Measurements from ENCODE around the gene ROPN1B. TPM values are rescaled to one million over a fixed set of nuclear protein-coding genes. Genes with fewer than 3 reads are reported as not detected.
"Not testable (repeated sequence)": the region's sequence is repeated elsewhere in the genome, so short reads cannot be mapped to it uniquely, and the experiment has no call there.

The ROPN1B gene
- total RNA-seq, 6 donors from 2014 or later: 0.76 to 6.3 (median 2.0) TPM; not detected in 2

DNA sequence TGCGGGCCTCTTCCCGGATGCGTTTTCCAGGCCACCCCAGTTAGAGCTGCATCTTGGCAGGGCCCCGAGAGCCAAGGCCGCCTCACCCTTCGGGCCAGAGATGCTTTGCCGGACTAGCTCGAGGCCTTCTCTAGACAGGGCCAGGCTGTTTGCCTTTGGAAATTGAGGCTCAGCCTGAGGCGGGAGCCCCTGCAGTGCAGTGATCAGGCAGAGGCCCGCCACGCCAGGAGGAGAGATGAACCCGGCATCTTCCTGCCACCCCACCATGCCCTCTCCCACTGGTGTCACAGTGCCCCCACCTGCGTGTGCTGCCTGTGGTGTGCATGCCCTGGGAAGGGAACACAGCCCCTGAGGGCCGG lies 8.9 kb upstream of the ROPN1B start:
- no peak overlapping the region for H3K4me3 ChIP-seq
- no peaks in the 10 kb centered on the region for H3K9me3 ChIP-seq
- H3K36me3 ChIP-seq: no peaks in the 10 kb centered on the region
- H3K27ac ChIP-seq: no peak overlapping the region
- ATAC-seq (ENCODE audit: low FRiP score in 2 of 2) (no peak), DNase-seq (peak in 1 of 2 donors; percentile 50)
- peaks cover 0 to 7% (median 0%) of the 10 kb centered on the region in 4 donors for H3K4me1 ChIP-seq
- 94 to 100% methylated on average over 5 to 14 of the region's 14 CpGs for WGBS, 2 donors
- H3K27me3 ChIP-seq: peaks cover 0 to 12% (median 1%) of the 10 kb centered on the region in 4 donors
- TF ChIP-seq POLR2A (IDR thresholded peaks at IDR 0.05): no peak
- no peak for TF ChIP-seq POLR2AphosphoS5 (IDR thresholded peaks at IDR 0.05)
- TF ChIP-seq, protein P1, sequence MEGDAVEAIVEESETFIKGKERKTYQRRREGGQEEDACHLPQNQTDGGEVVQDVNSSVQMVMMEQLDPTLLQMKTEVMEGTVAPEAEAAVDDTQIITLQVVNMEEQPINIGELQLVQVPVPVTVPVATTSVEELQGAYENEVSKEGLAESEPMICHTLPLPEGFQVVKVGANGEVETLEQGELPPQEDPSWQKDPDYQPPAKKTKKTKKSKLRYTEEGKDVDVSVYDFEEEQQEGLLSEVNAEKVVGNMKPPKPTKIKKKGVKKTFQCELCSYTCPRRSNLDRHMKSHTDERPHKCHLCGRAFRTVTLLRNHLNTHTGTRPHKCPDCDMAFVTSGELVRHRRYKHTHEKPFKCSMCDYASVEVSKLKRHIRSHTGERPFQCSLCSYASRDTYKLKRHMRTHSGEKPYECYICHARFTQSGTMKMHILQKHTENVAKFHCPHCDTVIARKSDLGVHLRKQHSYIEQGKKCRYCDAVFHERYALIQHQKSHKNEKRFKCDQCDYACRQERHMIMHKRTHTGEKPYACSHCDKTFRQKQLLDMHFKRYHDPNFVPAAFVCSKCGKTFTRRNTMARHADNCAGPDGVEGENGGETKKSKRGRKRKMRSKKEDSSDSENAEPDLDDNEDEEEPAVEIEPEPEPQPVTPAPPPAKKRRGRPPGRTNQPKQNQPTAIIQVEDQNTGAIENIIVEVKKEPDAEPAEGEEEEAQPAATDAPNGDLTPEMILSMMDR (IDR thresholded peaks at IDR 0.05): no peak
- no peak for TF ChIP-seq EP300 (IDR thresholded peaks at IDR 0.05)

DNA sequence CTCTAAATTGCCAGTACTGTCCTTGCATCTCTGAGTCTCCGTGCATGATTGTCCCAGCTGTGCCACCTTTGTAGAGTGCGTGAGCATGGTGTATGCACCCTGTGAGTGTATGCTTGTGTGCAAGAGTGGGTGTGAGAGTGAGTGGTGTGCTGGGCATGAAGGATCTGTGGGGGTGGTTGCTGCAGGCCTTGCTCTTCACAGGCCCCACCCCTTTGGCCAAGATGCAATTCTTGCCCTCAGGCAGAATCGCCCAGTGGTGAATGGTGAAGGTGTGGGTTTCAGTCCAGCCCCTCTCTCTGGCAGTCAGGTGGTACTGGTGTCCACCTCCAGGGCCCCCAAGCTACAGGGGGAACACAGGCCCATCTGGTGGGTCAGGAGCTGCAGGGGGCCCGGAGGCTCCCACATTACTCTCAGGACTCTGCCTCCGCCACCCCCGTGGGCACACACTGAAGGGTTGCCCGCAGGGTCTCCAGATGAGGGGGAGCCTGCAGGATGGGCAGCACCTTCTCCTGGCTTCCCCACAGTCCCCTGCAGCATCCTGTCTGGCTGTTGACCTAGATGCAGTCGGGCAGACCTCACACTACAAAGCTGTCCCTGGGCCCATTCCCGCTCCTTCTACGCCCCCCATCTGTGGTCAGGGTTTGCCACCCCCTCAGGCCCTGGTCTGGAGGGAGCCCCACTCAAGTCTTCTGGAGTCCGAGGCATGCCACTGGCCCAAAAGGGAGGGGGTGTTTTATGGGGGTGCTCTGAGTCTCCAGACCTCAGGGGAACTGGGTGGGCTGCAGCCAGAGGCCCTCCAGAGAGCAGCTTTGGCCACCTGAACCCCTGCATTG lies 8.3 kb upstream of the ROPN1B start:
- TF ChIP-seq POLR2AphosphoS5 (IDR thresholded peaks at IDR 0.05) (no peak), POLR2A (IDR thresholded peaks at IDR 0.05) (no peak), EP300 (IDR thresholded peaks at IDR 0.05) (no peak)
- TF ChIP-seq, protein P1 (IDR thresholded peaks at IDR 0.05): no peak
- 81 to 92% methylated on average over 5 to 11 of the region's 11 CpGs for WGBS, 2 donors
- Histone ChIP-seq H3K9me3 (no peaks in the 10 kb centered on the region), H3K36me3 (no peaks in the 10 kb centered on the region), H3K4me1 (peaks cover 0 to 7% (median 0%) of the 10 kb centered on the region in 4 donors), H3K27me3 (peaks cover 0 to 12% (median 1%) of the 10 kb centered on the region in 4 donors), H3K27ac (no peak overlapping the region), H3K4me3 (no peak overlapping the region)
- DNase-seq (peak in 1 of 2 donors; percentile 23), ATAC-seq (ENCODE audit: low FRiP score in 2 of 2) (no peak)

DNA sequence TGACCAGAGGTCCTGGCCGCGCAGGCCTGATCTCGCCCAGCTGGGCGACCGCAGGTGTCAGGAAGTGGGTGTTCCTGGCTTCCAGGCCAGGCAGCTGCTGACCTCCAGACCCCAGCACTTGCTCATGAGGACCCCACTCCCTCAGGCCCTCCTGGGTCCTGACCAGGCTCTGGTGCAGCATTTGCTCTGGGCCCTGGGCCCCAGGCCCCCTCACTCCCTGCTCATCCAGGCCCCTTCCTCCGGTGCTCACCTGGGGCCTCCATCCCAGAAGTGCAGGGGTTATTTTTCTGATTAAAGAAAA lies 7.7 kb upstream of the ROPN1B start:
- H3K9me3 ChIP-seq: no peaks in the 10 kb centered on the region
- no peaks in the 10 kb centered on the region for H3K36me3 ChIP-seq
- peaks cover 0 to 7% (median 0%) of the 10 kb centered on the region in 4 donors for H3K4me1 ChIP-seq
- no peak overlapping the region for H3K27ac ChIP-seq
- H3K27me3 ChIP-seq: peaks cover 0 to 12% (median 1%) of the 10 kb centered on the region in 4 donors
- H3K4me3 ChIP-seq: no peak overlapping the region
- DNase-seq (peak in 1 of 2 donors; percentile 27), ATAC-seq (ENCODE audit: low FRiP score in 2 of 2) (no peak)
- TF ChIP-seq POLR2AphosphoS5 (IDR thresholded peaks at IDR 0.05) (no peak), POLR2A (IDR thresholded peaks at IDR 0.05) (no peak), EP300 (IDR thresholded peaks at IDR 0.05) (no peak)
- WGBS, 2 donors: 83 to 93% methylated on average over 6 of the region's 6 CpGs

DNA sequence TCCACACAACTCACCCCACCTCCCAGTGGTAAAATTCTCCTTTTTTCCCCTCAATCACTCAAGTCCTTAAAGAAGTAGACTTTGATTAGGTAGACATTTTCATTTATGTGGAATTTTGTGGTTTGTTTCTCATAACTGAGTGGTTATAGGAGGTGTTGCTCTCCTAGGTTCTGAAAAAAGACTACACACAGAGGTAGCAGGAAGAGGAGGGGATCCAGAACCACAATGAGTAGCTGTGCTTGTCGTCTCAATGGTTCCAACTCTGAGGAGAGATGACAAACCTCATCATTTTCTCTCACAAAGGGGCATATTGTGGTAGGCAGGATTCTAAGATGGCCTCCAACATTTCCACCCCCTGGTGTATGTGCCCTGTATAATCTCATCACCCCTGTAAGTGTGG lies 5.1 kb upstream of the ROPN1B start:
- not testable (repeated sequence) for ATAC-seq (ENCODE audit: low FRiP score in 2 of 2); H3K4me3 ChIP-seq; H3K4me1 ChIP-seq; H3K27ac ChIP-seq; H3K27me3 ChIP-seq; H3K36me3 ChIP-seq; DNase-seq; H3K9me3 ChIP-seq
- WGBS, 2 donors: 80 to 87% methylated on average over 1 of the region's 1 CpG

DNA sequence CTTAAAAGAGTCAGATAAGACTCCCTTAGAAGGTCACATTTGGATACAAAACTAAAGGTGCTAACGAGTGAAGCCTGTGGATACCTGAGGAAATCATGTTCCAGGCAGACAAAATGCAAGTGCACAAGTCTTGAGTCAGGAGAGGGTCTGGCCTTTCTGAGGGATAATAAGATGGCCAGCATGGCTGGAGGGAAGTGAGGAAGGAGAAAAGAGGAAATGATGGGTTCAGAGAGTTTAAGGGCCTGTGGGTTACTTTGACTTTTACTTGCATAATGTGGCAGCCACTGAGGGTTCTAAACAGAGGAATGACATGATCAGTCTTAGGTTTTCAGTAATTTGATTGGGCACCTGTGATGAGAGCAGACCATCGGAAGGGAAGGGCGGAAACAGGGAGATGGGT lies 3.5 kb upstream of the ROPN1B start:
- Histone ChIP-seq H3K27me3 (no peaks in the 10 kb centered on the region), H3K36me3 (no peaks in the 10 kb centered on the region), H3K4me1 (no peaks in the 10 kb centered on the region), H3K9me3 (no peaks in the 10 kb centered on the region), H3K27ac (no peak overlapping the region), H3K4me3 (no peak overlapping the region)
- TF ChIP-seq, protein P1 (IDR thresholded peaks at IDR 0.05): no peak
- TF ChIP-seq EP300 (IDR thresholded peaks at IDR 0.05): no peak
- no peak for TF ChIP-seq POLR2A (IDR thresholded peaks at IDR 0.05)
- TF ChIP-seq POLR2AphosphoS5 (IDR thresholded peaks at IDR 0.05): no peak
- ATAC-seq (ENCODE audit: low FRiP score in 2 of 2) (no peak), DNase-seq (no peak)
- WGBS, 2 donors: 90 to 94% methylated on average over 3 of the region's 3 CpGs

DNA sequence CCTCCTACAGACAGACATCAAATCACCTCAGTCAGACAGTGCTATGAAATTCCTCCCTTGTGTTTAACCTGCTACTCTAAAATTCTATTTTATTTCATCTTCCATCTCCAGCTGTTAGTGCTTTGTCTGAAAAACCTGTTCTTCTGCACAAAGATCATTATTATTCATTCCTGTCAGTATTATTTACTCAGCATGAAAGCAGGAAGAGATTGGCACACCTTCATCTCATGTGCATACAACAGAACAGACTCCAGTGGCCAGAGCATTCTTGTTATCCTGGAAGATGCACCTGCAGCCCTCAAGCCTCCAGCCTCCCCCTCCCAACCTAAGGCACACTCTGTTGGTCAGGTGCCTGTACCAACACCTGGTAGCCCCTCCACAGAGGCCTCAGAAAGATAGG lies 1.8 kb upstream of the ROPN1B start:
- TF ChIP-seq POLR2AphosphoS5 (IDR thresholded peaks at IDR 0.05): no peak
- no peak for TF ChIP-seq EP300 (IDR thresholded peaks at IDR 0.05)
- TF ChIP-seq, protein P1 (IDR thresholded peaks at IDR 0.05): no peak
- no peak for TF ChIP-seq POLR2A (IDR thresholded peaks at IDR 0.05)
- no peaks in the 10 kb centered on the region for H3K36me3 ChIP-seq
- ATAC-seq (ENCODE audit: low FRiP score in 2 of 2) (no peak), DNase-seq (no peak)
- no peaks in the 10 kb centered on the region for H3K9me3 ChIP-seq
- H3K27me3 ChIP-seq: peaks cover 0 to 5% (median 0%) of the 10 kb centered on the region in 4 donors
- no peak overlapping the region for H3K27ac ChIP-seq
- no peak overlapping the region for H3K4me3 ChIP-seq
- H3K4me1 ChIP-seq: peaks cover 3 to 4% (median 3%) of the 10 kb centered on the region in 4 donors

DNA sequence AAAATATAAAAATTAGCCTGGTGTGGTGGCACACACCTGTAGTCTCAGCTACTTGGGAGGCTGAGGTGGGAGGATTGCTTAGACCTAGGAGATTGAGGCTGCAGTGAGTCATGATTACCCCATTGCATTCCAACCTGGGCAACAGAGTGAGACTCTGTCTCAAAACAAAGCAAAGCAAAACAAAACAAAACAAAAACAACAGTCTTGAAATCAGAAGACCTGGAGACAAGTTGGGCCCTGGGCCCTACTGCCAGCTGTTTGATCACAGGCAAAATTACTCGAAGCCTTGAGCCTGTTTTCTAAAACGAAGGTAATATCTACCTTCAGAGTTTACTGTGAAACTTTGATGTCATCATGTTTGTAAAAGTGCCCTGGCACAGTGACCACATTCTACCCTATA lies 857 bp upstream of the ROPN1B start:
- H3K27me3 ChIP-seq; H3K36me3 ChIP-seq; H3K4me3 ChIP-seq; ATAC-seq (ENCODE audit: low FRiP score in 2 of 2); H3K27ac ChIP-seq; H3K4me1 ChIP-seq; DNase-seq; H3K9me3 ChIP-seq: not testable (repeated sequence)
- WGBS, 2 donors: 91 to 94% methylated on average over 2 of the region's 2 CpGs
